ENCODE measurements around the gene OCEL1.
"Not testable (repeated sequence)": the region's sequence is repeated elsewhere in the genome, so short reads cannot be mapped to it uniquely, and the experiment has no call there.

OCEL1 gene

GRCh38 chr19:17266589-17266974 lies 40.6 kb downstream of the OCEL1 start:
- DNase-seq: no peak

GRCh38 chr19:17266975-17267788 lies 41.2 kb downstream of the OCEL1 start, which contains the start of gene BABAM1:
Gene BABAM1 (plus strand): TSS chr19:17267443. CDS start chr19:17268807, 1,364 bp downstream.
- DNase-seq: peak; percentile 82

- DNase-seq: no peak
These were observed 42.7 kb downstream of the OCEL1 start for GRCh38 chr19:17268754-17269153.

GRCh38 chr19:17274892-17275291 lies 48.9 kb downstream of the OCEL1 start:
- DNase-seq: not testable (repeated sequence)

GRCh38 chr19:17275441-17276175 lies 49.6 kb downstream of the OCEL1 start:
- no peak for DNase-seq
